ENCODE data around the gene UHMK1.

DNA sequence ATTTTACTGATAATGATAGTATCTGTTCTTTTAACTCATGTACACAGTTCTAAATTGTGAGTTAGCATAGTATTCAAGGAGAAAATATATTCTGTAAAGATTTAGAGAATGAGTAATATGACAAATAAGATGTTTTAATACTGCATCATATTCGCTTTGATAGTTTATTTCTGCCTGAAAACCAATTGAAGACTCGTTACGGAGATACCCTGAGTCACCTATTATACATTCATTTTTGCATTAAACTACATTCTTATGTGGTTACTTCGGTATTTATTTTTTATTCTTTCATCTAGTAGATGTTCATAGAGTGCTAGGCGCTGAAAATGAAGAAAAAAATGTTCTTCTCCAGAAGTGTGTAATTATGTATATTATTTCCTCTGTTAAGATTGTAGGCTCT, 5.3 kb downstream of the UHMK1 start:
- TF ChIP-seq, protein P1, sequence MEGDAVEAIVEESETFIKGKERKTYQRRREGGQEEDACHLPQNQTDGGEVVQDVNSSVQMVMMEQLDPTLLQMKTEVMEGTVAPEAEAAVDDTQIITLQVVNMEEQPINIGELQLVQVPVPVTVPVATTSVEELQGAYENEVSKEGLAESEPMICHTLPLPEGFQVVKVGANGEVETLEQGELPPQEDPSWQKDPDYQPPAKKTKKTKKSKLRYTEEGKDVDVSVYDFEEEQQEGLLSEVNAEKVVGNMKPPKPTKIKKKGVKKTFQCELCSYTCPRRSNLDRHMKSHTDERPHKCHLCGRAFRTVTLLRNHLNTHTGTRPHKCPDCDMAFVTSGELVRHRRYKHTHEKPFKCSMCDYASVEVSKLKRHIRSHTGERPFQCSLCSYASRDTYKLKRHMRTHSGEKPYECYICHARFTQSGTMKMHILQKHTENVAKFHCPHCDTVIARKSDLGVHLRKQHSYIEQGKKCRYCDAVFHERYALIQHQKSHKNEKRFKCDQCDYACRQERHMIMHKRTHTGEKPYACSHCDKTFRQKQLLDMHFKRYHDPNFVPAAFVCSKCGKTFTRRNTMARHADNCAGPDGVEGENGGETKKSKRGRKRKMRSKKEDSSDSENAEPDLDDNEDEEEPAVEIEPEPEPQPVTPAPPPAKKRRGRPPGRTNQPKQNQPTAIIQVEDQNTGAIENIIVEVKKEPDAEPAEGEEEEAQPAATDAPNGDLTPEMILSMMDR (IDR thresholded peaks at IDR 0.05; ENCODE audit: low read depth, low read length) = no peak
- no peak for TF ChIP-seq EZH2phosphoT487 (IDR thresholded peaks at IDR 0.05; ENCODE audit: low read depth)
